Panc1 (cell line): ENCODE results near the gene CEMIP. TPM values are rescaled to one million over a fixed set of nuclear protein-coding genes. Genes with fewer than 3 reads are reported as not detected.

Source experiments
- ATAC-seq: fragments of 200-7000 bp; cut with Tn5 transposase; 2 replicates; pipeline ENCODE4 v1.9.1; 2020; ENCODE audit warnings: mild to moderate bottlenecking, moderate library complexity
- BruUV-seq: library from RNA; stranded (reverse); fragments of 400-500 nt; replicated peaks from 2 replicates; lab custom pipeline; 2021; lab: Mats Ljungman, UMichigan
- CTCF ChIA-PET: fragments of 300-600 bp; sonication (Branson Sonifier 250); formaldehyde crosslinking; loops from one replicate; lab custom pipeline; 2022; ENCODE audit warnings: antibody characterized with exemption; lab: Charles Lee
- POLR2A ChIA-PET: fragments of 300-600 bp; sonication (Branson Sonifier 250); formaldehyde crosslinking; loops from one replicate; lab custom pipeline; 2022; ENCODE audit warnings: antibody characterized with exemption; lab: Charles Lee
- DNase-seq: peaks from one replicate; pipeline ENCODE4 v3.0.0-alpha.2; 2010; ENCODE audit warnings: low read depth, low spot score
- H3K27ac ChIP-seq: 2 replicates; pipeline ENCODE4 v1.5.1; 2011; ENCODE audit warnings: mild to moderate bottlenecking, low read length, inconsistent platforms
- H3K27me3 ChIP-seq: fragments of 200-500 bp; sonication (Bioruptor generic); 2 replicates; pipeline ENCODE4 v1.6.0; 2014; ENCODE audit warnings: low read length, inconsistent platforms; ENCODE audit not compliant: control insufficient read depth, insufficient read depth
- H3K36me3 ChIP-seq: fragments of 200-500 bp; sonication (Bioruptor generic); 2 replicates; pipeline ENCODE4 v1.5.1; 2014; ENCODE audit warnings: inconsistent platforms, mild to moderate bottlenecking, low read length, moderate library complexity; ENCODE audit not compliant: control insufficient read depth, insufficient read depth
- H3K4me1 ChIP-seq: 2 replicates; pipeline ENCODE4 v1.5.1; 2011; ENCODE audit warnings: inconsistent platforms, mild to moderate bottlenecking, low read length, moderate library complexity; ENCODE audit not compliant: control insufficient read depth, insufficient read depth
- H3K4me3 ChIP-seq, 2 experiments: 2 replicates each; pipeline ENCODE4 v1.5.1; 2011 to 2012; ENCODE audit warnings: low read depth in 2 of 2, low read length in 2 of 2, mild to moderate bottlenecking in 2 of 2, inconsistent platforms in 1 of 2, moderate library complexity in 1 of 2
- H3K9me3 ChIP-seq: fragments of 200-500 bp; sonication (Bioruptor generic); 2 replicates; pipeline ENCODE4 v1.5.1; 2014; ENCODE audit warnings: low read depth, mild to moderate bottlenecking, inconsistent platforms, low read length, moderate library complexity; ENCODE audit not compliant: control insufficient read depth, insufficient read depth
- POLR2AphosphoS5 ChIP-seq: IDR thresholded peaks from 2 replicates; pipeline ENCODE4 v1.6.1; 2012; ENCODE audit warnings: mild to moderate bottlenecking, low read depth, low read length, moderate library complexity
- REST ChIP-seq, 2 experiments: IDR thresholded peaks; 2 replicates each; pipeline ENCODE4 v1.6.1; 2011 to 2012; ENCODE audit warnings: low read depth in 2 of 2, control low read depth in 1 of 2, low read length in 1 of 2, mild to moderate bottlenecking in 1 of 2, moderate library complexity in 1 of 2; ENCODE audit not compliant: insufficient read depth in 1 of 2
- SIN3A ChIP-seq: IDR thresholded peaks from 2 replicates; pipeline ENCODE4 v1.6.1; 2012; ENCODE audit warnings: low read depth, mild to moderate bottlenecking, low read length, moderate library complexity, borderline replicate concordance; ENCODE audit not compliant: insufficient read depth
- TCF7L2 ChIP-seq: IDR thresholded peaks from 2 replicates; pipeline ENCODE4 v1.6.1; 2011; ENCODE audit warnings: mild to moderate bottlenecking, low read depth, low read length, inconsistent platforms
- in situ Hi-C: cut with HindIII; loops from 2 replicates; pipeline ENCODE4 v1.10.0; 2016; ENCODE audit warnings: low sequenced_read_pairs, low pct_unique_long_range_greater_than_20kb
- intact Hi-C: fragments of 100-400 bp; cut with micrococcal nuclease; formaldehyde crosslinking; loops from one replicate; pipeline ENCODE4 v1.10.0; 2022; ENCODE audit not compliant: unreplicated experiment
- total RNA-seq: library from RNA; stranded (reverse); gene quantifications from one replicate; pipeline ENCODE4 v1.2.1, GENCODE V29; 2021; ENCODE audit not compliant: unreplicated experiment
- TF ChIP-seq, protein P1 (sequence below): fragments of 450-650 bp; IDR thresholded peaks from 2 replicates; pipeline ENCODE4 v1.5.1; 2017; ENCODE audit warnings: mild to moderate bottlenecking

The CEMIP gene
- total RNA-seq, 1 experiment from 2014 or later: 0.46 TPM

DNA sequence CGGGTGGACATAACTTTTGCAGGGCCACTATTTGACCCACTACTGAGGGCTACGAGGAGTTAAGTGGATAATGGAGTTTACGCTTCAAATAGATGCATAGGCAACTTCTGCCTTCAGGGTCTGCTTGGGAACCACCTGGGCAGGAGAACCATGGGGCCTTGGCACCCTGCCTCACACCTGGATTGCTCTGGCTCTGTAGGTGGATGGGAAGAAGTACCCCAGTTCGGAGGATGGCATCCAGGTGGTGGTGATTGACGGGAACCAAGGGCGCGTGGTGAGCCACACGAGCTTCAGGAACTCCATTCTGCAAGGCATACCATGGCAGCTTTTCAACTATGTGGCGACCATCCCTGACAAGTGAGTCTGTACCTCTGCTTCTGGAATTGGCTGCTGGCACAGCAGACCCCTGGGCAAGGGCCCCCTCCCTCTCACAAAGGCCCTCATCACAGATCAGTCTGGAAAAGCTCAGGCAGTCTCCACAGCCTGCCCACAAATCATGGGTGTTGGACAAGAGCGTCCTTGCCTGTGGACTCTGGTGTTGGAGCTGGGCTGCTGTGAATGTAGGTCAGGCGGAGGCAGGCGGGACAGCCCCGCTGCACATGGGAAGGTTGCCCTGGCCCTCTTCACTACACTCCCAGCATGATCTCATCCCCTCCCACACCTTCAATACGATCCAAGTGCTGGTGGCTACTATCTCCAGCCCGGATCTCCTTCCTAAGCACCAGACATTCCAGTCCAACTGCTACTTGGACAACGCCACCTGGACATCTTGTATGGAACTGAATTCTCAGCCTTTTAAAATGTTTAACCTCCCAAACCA lies 163.8 kb downstream of the CEMIP start:
- H3K9me3 ChIP-seq: no peaks in the 10 kb centered on the region
- ATAC-seq: no peak
- no peak for DNase-seq
- CTCF ChIA-PET: no interaction called here
- no peaks in the 10 kb centered on the region for H3K36me3 ChIP-seq
- no peaks in the 10 kb centered on the region for H3K27me3 ChIP-seq
- in situ Hi-C loops (no loop called here), intact Hi-C loops (no loop called here)
- no TSS peak for BruUV-seq
- POLR2A ChIA-PET: no interaction called here
- H3K4me1 ChIP-seq: no peaks in the 10 kb centered on the region
- H3K27ac ChIP-seq: no peak overlapping the region
- no peak overlapping the region for H3K4me3 ChIP-seq
- TF ChIP-seq TCF7L2 (no peak), POLR2AphosphoS5 (no peak), REST (IDR thresholded peaks at IDR 0.05; ENCODE audit: insufficient read depth in 1 of 2, low read depth in 2 of 2, low read length in 1 of 2) (no peak), SIN3A (no peak)
- TF ChIP-seq, protein P1, sequence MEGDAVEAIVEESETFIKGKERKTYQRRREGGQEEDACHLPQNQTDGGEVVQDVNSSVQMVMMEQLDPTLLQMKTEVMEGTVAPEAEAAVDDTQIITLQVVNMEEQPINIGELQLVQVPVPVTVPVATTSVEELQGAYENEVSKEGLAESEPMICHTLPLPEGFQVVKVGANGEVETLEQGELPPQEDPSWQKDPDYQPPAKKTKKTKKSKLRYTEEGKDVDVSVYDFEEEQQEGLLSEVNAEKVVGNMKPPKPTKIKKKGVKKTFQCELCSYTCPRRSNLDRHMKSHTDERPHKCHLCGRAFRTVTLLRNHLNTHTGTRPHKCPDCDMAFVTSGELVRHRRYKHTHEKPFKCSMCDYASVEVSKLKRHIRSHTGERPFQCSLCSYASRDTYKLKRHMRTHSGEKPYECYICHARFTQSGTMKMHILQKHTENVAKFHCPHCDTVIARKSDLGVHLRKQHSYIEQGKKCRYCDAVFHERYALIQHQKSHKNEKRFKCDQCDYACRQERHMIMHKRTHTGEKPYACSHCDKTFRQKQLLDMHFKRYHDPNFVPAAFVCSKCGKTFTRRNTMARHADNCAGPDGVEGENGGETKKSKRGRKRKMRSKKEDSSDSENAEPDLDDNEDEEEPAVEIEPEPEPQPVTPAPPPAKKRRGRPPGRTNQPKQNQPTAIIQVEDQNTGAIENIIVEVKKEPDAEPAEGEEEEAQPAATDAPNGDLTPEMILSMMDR: no peak

- ATAC-seq: no peak
- TF ChIP-seq POLR2AphosphoS5 (no peak), TCF7L2 (no peak), REST (IDR thresholded peaks at IDR 0.05; ENCODE audit: insufficient read depth in 1 of 2, low read depth in 2 of 2, low read length in 1 of 2) (no peak), SIN3A (no peak)
- TF ChIP-seq, protein P1: no peak
- Histone ChIP-seq H3K4me1 (no peaks in the 10 kb centered on the region), H3K27me3 (no peaks in the 10 kb centered on the region), H3K36me3 (no peaks in the 10 kb centered on the region), H3K9me3 (no peaks in the 10 kb centered on the region), H3K4me3 (no peak overlapping the region), H3K27ac (no peak overlapping the region)
- DNase-seq: no peak
- CTCF ChIA-PET: no interaction called here
- no TSS peak for BruUV-seq
- intact Hi-C loops: no loop called here
- POLR2A ChIA-PET: no interaction called here
- in situ Hi-C loops: no loop called here
Observed at GRCh38 chr15:80944818-80945217, 165.6 kb downstream of the CEMIP start.
